ENCODE results near the gene HNF4A.

Gene HNF4A

GRCh38 chr20:44449864-44450263 is 94.4 kb downstream of the HNF4A start:
- Histone ChIP-seq H3K4me1 (ENCODE audit: control insufficient read depth, insufficient read depth, low read length, unreplicated experiment) (no peaks in the 10 kb centered on the region), H2AFZ (ENCODE audit: low read length, unreplicated experiment) (no peak overlapping the region), H3K79me2 (ENCODE audit: control insufficient read depth, insufficient read depth, low read length, unreplicated experiment) (no peaks in the 10 kb centered on the region), H3K27me3 (ENCODE audit: insufficient read depth, low read length) (no peaks in the 10 kb centered on the region), H3K36me3 (ENCODE audit: insufficient read depth, low read length) (no peaks in the 10 kb centered on the region), H3K4me3 (ENCODE audit: low read depth, low read length) (no peak overlapping the region), H3K27ac (ENCODE audit: low read depth, low read length) (no peak overlapping the region)

GRCh38 chr20:44450281-44450889 is 94.9 kb downstream of the HNF4A start:
- Histone ChIP-seq H3K4me1 (ENCODE audit: control insufficient read depth, insufficient read depth, low read length, unreplicated experiment) (no peaks in the 10 kb centered on the region), H3K79me2 (ENCODE audit: control insufficient read depth, insufficient read depth, low read length, unreplicated experiment) (no peaks in the 10 kb centered on the region), H3K4me3 (ENCODE audit: low read depth, low read length) (no peak overlapping the region), H3K27ac (ENCODE audit: low read depth, low read length) (no peak overlapping the region), H2AFZ (ENCODE audit: low read length, unreplicated experiment) (no peak overlapping the region), H3K27me3 (ENCODE audit: insufficient read depth, low read length) (no peaks in the 10 kb centered on the region), H3K36me3 (ENCODE audit: insufficient read depth, low read length) (no peaks in the 10 kb centered on the region)

- Histone ChIP-seq H3K27me3 (ENCODE audit: insufficient read depth, low read length) (no peaks in the 10 kb centered on the region), H3K36me3 (ENCODE audit: insufficient read depth, low read length) (no peaks in the 10 kb centered on the region), H3K4me3 (ENCODE audit: low read depth, low read length) (no peak overlapping the region), H2AFZ (ENCODE audit: low read length, unreplicated experiment) (no peak overlapping the region), H3K79me2 (ENCODE audit: control insufficient read depth, insufficient read depth, low read length, unreplicated experiment) (no peaks in the 10 kb centered on the region), H3K27ac (ENCODE audit: low read depth, low read length) (no peak overlapping the region), H3K4me1 (ENCODE audit: control insufficient read depth, insufficient read depth, low read length, unreplicated experiment) (no peaks in the 10 kb centered on the region)
These were observed 95.5 kb downstream of the HNF4A start for GRCh38 chr20:44450903-44451450.

- Histone ChIP-seq H3K36me3 (ENCODE audit: insufficient read depth, low read length) (no peaks in the 10 kb centered on the region), H3K27ac (ENCODE audit: low read depth, low read length) (no peak overlapping the region), H3K27me3 (ENCODE audit: insufficient read depth, low read length) (no peaks in the 10 kb centered on the region), H3K79me2 (ENCODE audit: control insufficient read depth, insufficient read depth, low read length, unreplicated experiment) (no peaks in the 10 kb centered on the region), H3K4me3 (ENCODE audit: low read depth, low read length) (no peak overlapping the region), H3K4me1 (ENCODE audit: control insufficient read depth, insufficient read depth, low read length, unreplicated experiment) (no peaks in the 10 kb centered on the region), H2AFZ (ENCODE audit: low read length, unreplicated experiment) (no peak overlapping the region)
These were observed 98.9 kb downstream of the HNF4A start for GRCh38 chr20:44454306-44454963.

GRCh38 chr20:44455126-44455525 is 99.6 kb downstream of the HNF4A start:
- H3K36me3 ChIP-seq (ENCODE audit: insufficient read depth, low read length): no peaks in the 10 kb centered on the region
- H3K4me1 ChIP-seq (ENCODE audit: control insufficient read depth, insufficient read depth, low read length, unreplicated experiment): no peaks in the 10 kb centered on the region
- no peaks in the 10 kb centered on the region for H3K79me2 ChIP-seq (ENCODE audit: control insufficient read depth, insufficient read depth, low read length, unreplicated experiment)
- no peaks in the 10 kb centered on the region for H3K27me3 ChIP-seq (ENCODE audit: insufficient read depth, low read length)
- no peak overlapping the region for H3K27ac ChIP-seq (ENCODE audit: low read depth, low read length)
- no peak overlapping the region for H2AFZ ChIP-seq (ENCODE audit: low read length, unreplicated experiment)
- H3K4me3 ChIP-seq (ENCODE audit: low read depth, low read length): no peak overlapping the region

- H3K27me3 ChIP-seq (ENCODE audit: insufficient read depth, low read length): no peaks in the 10 kb centered on the region
- H3K36me3 ChIP-seq (ENCODE audit: insufficient read depth, low read length): no peaks in the 10 kb centered on the region
- no peak overlapping the region for H2AFZ ChIP-seq (ENCODE audit: low read length, unreplicated experiment)
- H3K4me1 ChIP-seq (ENCODE audit: control insufficient read depth, insufficient read depth, low read length, unreplicated experiment): no peaks in the 10 kb centered on the region
- H3K27ac ChIP-seq (ENCODE audit: low read depth, low read length): no peak overlapping the region
- no peaks in the 10 kb centered on the region for H3K79me2 ChIP-seq (ENCODE audit: control insufficient read depth, insufficient read depth, low read length, unreplicated experiment)
- no peak overlapping the region for H3K4me3 ChIP-seq (ENCODE audit: low read depth, low read length)
These were observed 101.1 kb downstream of the HNF4A start for GRCh38 chr20:44456611-44457010.

- Histone ChIP-seq H3K27ac (ENCODE audit: low read depth, low read length) (no peak overlapping the region), H3K79me2 (ENCODE audit: control insufficient read depth, insufficient read depth, low read length, unreplicated experiment) (no peaks in the 10 kb centered on the region), H3K36me3 (ENCODE audit: insufficient read depth, low read length) (no peaks in the 10 kb centered on the region)
These were observed 101.5 kb downstream of the HNF4A start for GRCh38 chr20:44457016-44457415.

GRCh38 chr20:44459271-44459670 is 103.8 kb downstream of the HNF4A start:
- Histone ChIP-seq H3K79me2 (ENCODE audit: control insufficient read depth, insufficient read depth, low read length, unreplicated experiment) (no peaks in the 10 kb centered on the region), H3K27me3 (ENCODE audit: insufficient read depth, low read length) (no peaks in the 10 kb centered on the region), H3K4me1 (ENCODE audit: control insufficient read depth, insufficient read depth, low read length, unreplicated experiment) (peaks cover under 1% of the 10 kb centered on the region), H3K27ac (ENCODE audit: low read depth, low read length) (no peak overlapping the region), H3K36me3 (ENCODE audit: insufficient read depth, low read length) (no peaks in the 10 kb centered on the region), H3K4me3 (ENCODE audit: low read depth, low read length) (no peak overlapping the region), H2AFZ (ENCODE audit: low read length, unreplicated experiment) (no peak overlapping the region)

More at GRCh38 chr20:44457016-44457415, 101.5 kb downstream of the HNF4A start:
- H2AFZ ChIP-seq (ENCODE audit: low read length, unreplicated experiment): no peak overlapping the region
- H3K4me3 ChIP-seq (ENCODE audit: low read depth, low read length): no peak overlapping the region
- no peaks in the 10 kb centered on the region for H3K4me1 ChIP-seq (ENCODE audit: control insufficient read depth, insufficient read depth, low read length, unreplicated experiment)
- H3K27me3 ChIP-seq (ENCODE audit: insufficient read depth, low read length): no peaks in the 10 kb centered on the region

- Histone ChIP-seq H3K27ac (ENCODE audit: low read depth, low read length) (no peak overlapping the region), H3K36me3 (ENCODE audit: insufficient read depth, low read length) (no peaks in the 10 kb centered on the region), H3K4me1 (ENCODE audit: control insufficient read depth, insufficient read depth, low read length, unreplicated experiment) (peaks cover 15% of the 10 kb centered on the region), H3K79me2 (ENCODE audit: control insufficient read depth, insufficient read depth, low read length, unreplicated experiment) (no peaks in the 10 kb centered on the region), H3K27me3 (ENCODE audit: insufficient read depth, low read length) (no peaks in the 10 kb centered on the region), H3K4me3 (ENCODE audit: low read depth, low read length) (no peak overlapping the region), H2AFZ (ENCODE audit: low read length, unreplicated experiment) (no peak overlapping the region)
These were observed 105.3 kb downstream of the HNF4A start for GRCh38 chr20:44460795-44461141.

- Histone ChIP-seq H3K36me3 (ENCODE audit: insufficient read depth, low read length) (no peaks in the 10 kb centered on the region), H3K27me3 (ENCODE audit: insufficient read depth, low read length) (no peaks in the 10 kb centered on the region), H2AFZ (ENCODE audit: low read length, unreplicated experiment) (peak overlapping the region; percentile 30), H3K4me3 (ENCODE audit: low read depth, low read length) (no peak overlapping the region), H3K27ac (ENCODE audit: low read depth, low read length) (no peak overlapping the region), H3K79me2 (ENCODE audit: control insufficient read depth, insufficient read depth, low read length, unreplicated experiment) (no peaks in the 10 kb centered on the region), H3K4me1 (ENCODE audit: control insufficient read depth, insufficient read depth, low read length, unreplicated experiment) (peaks cover 16% of the 10 kb centered on the region)
These were observed 105.8 kb downstream of the HNF4A start for GRCh38 chr20:44461142-44461802.

- Histone ChIP-seq H3K79me2 (ENCODE audit: control insufficient read depth, insufficient read depth, low read length, unreplicated experiment) (no peaks in the 10 kb centered on the region), H3K4me1 (ENCODE audit: control insufficient read depth, insufficient read depth, low read length, unreplicated experiment) (peaks cover 20% of the 10 kb centered on the region), H3K36me3 (ENCODE audit: insufficient read depth, low read length) (no peaks in the 10 kb centered on the region), H2AFZ (ENCODE audit: low read length, unreplicated experiment) (peak overlapping the region; percentile 30), H3K4me3 (ENCODE audit: low read depth, low read length) (no peak overlapping the region), H3K27ac (ENCODE audit: low read depth, low read length) (no peak overlapping the region), H3K27me3 (ENCODE audit: insufficient read depth, low read length) (no peaks in the 10 kb centered on the region)
These were observed 106.3 kb downstream of the HNF4A start for GRCh38 chr20:44461803-44462174.
